Liver (tissue), 9 donors: Measurements from ENCODE around the gene GALNT17. TPM values are rescaled to one million over a fixed set of nuclear protein-coding genes. Genes with fewer than 3 reads are reported as not detected.

ENCODE experiments used
- DNase-seq: peaks from one replicate; pipeline ENCODE4 v3.0.0-alpha.2; 2017; ENCODE audit warnings: low spot score
- H3K27ac ChIP-seq, 2 donors: one replicate each; pipeline ENCODE4 v1.7.0; 2013; ENCODE audit warnings: inconsistent platforms in 2 of 2, low read length in 2 of 2, control low read depth in 1 of 2, low read depth in 1 of 2, mild to moderate bottlenecking in 1 of 2
- H3K27me3 ChIP-seq, 4 donors: one replicate each; pipeline versions ENCODE4 v1.6.1 to v1.7.0; 2013; ENCODE audit warnings: low read length in 3 of 4, inconsistent platforms in 1 of 4, mild to moderate bottlenecking in 1 of 4, moderate library complexity in 1 of 4; ENCODE audit not compliant: control insufficient read depth in 4 of 4, insufficient read depth in 4 of 4
- H3K36me3 ChIP-seq, 4 donors: one replicate each; pipeline versions ENCODE4 v1.6.1 to v1.7.0; 2013; ENCODE audit warnings: low read length in 3 of 4, mild to moderate bottlenecking in 3 of 4, low read depth in 1 of 4, moderate library complexity in 1 of 4; ENCODE audit not compliant: control insufficient read depth in 4 of 4, insufficient read depth in 3 of 4
- H3K4me1 ChIP-seq, 4 donors: one replicate each; pipeline versions ENCODE4 v1.6.1 to v1.7.0; 2013; ENCODE audit warnings: low read length in 3 of 4, mild to moderate bottlenecking in 3 of 4, moderate library complexity in 1 of 4; ENCODE audit not compliant: control insufficient read depth in 4 of 4, insufficient read depth in 4 of 4
- H3K4me3 ChIP-seq, 3 donors: one replicate each; pipeline versions ENCODE4 v1.6.1 to v1.7.0; 2013; ENCODE audit warnings: low read length in 3 of 3, control low read depth in 1 of 3, low read depth in 1 of 3, mild to moderate bottlenecking in 1 of 3
- H3K9ac ChIP-seq, 2 donors: one replicate each; pipeline ENCODE4 v1.7.0; 2013; ENCODE audit warnings: low read length in 2 of 2, mild to moderate bottlenecking in 2 of 2, moderate library complexity in 2 of 2, control low read depth in 1 of 2, low read depth in 1 of 2
- H3K9me3 ChIP-seq, 4 donors: one replicate each; pipeline versions ENCODE4 v1.6.1 to v1.7.0; 2013; ENCODE audit warnings: low read length in 3 of 4; ENCODE audit not compliant: control insufficient read depth in 4 of 4
- EGR1 ChIP-seq, 2 donors: IDR thresholded peaks; 2 replicates each; pipeline ENCODE4 v1.6.1; 2016 to 2018; ENCODE audit warnings: antibody characterized with exemption in 2 of 2, low read depth in 2 of 2
- GABPA ChIP-seq, 2 donors: IDR thresholded peaks in 1 of 2; conservative IDR thresholded peaks in 1 of 2; 2 replicates each; pipeline ENCODE4 v1.6.1; 2016; ENCODE audit warnings: antibody characterized with exemption in 2 of 2, mild to moderate bottlenecking in 1 of 2, moderate library complexity in 1 of 2
- HNF4A ChIP-seq, 2 donors: conservative IDR thresholded peaks; 2 replicates each; pipeline ENCODE4 v1.6.1; 2016; ENCODE audit warnings: antibody characterized with exemption in 2 of 2, mild to moderate bottlenecking in 2 of 2
- HNF4G ChIP-seq: IDR thresholded peaks from 2 replicates; pipeline ENCODE4 v1.6.1; 2016; ENCODE audit warnings: antibody characterized with exemption
- JUND ChIP-seq, 2 donors: IDR thresholded peaks; 2 replicates each; pipeline ENCODE4 v1.6.1; 2016; ENCODE audit warnings: antibody characterized with exemption in 2 of 2
- MAX ChIP-seq: IDR thresholded peaks from 2 replicates; pipeline ENCODE4 v1.6.1; 2016; ENCODE audit warnings: antibody characterized with exemption
- NR2F2 ChIP-seq: IDR thresholded peaks from 2 replicates; pipeline ENCODE4 v1.6.1; 2016; ENCODE audit warnings: antibody characterized with exemption
- RAD21 ChIP-seq, 2 donors: IDR thresholded peaks; 2 replicates each; pipeline ENCODE4 v1.6.1; 2016; ENCODE audit warnings: antibody characterized with exemption in 2 of 2, mild to moderate bottlenecking in 2 of 2
- REST ChIP-seq: IDR thresholded peaks from 2 replicates; pipeline ENCODE4 v1.6.1; 2016; ENCODE audit warnings: antibody characterized with exemption, mild to moderate bottlenecking
- RXRA ChIP-seq, 2 donors: IDR thresholded peaks; 2 replicates each; pipeline ENCODE4 v1.6.1; 2017 to 2018; ENCODE audit warnings: antibody characterized with exemption in 2 of 2, mild to moderate bottlenecking in 1 of 2
- SP1 ChIP-seq: IDR thresholded peaks from 2 replicates; pipeline ENCODE4 v1.6.1; 2018; ENCODE audit warnings: antibody characterized with exemption, mild to moderate bottlenecking
- TAF1 ChIP-seq: conservative IDR thresholded peaks from 2 replicates; pipeline ENCODE4 v1.6.1; 2016; ENCODE audit warnings: antibody characterized with exemption, mild to moderate bottlenecking
- YY1 ChIP-seq: IDR thresholded peaks from 2 replicates; pipeline ENCODE4 v1.6.1; 2016; ENCODE audit warnings: antibody characterized with exemption, mild to moderate bottlenecking
- ZBTB33 ChIP-seq: IDR thresholded peaks from 2 replicates; pipeline ENCODE4 v1.6.1; 2016; ENCODE audit warnings: antibody characterized with exemption
- WGBS: extraction: QIAGEN DNeasy Blood & Tissue Kit; methylation state at CpG from one replicate; pipeline ENCODE4 v1.1.7; 2013; 5-methylcytosine and 5-hydroxymethylcytosine counted together
- polyA plus RNA-seq, 2 donors: library from polyadenylated mRNA; stranded (reverse) in 1 of 2; unstranded in 1 of 2; fragments of 200-250 nt in 1 of 2; fragments of >200 nt in 1 of 2; fragmentation: Nextera tagmentation in 1 of 2; extraction: Ambion mirVana in 1 of 2; gene quantifications; one replicate each; pipeline versions ENCODE4 v1.2.1 to v1.2.3, GENCODE V29; 2013 to 2015
- total RNA-seq, 2 donors: library from RNA; depleted of rRNA; stranded (reverse); fragments of >200 nt; gene quantifications; one replicate each; pipeline ENCODE4 v1.2.3, GENCODE V29; 2014
- donor health status: healthy.
- donor health status: healthy.
- donor health status: healthy.
- donor health status: healthy.
- donor health status: healthy.

Gene GALNT17
- total and polyA plus RNA-seq, 4 donors = 0.10 to 0.42 (median 0.37) TPM; not detected in 1

GRCh38 chr7:71377062-71377461 lies 245.1 kb downstream of the GALNT17 start:
- H3K36me3 ChIP-seq = no peaks in the 10 kb centered on the region
- H3K4me1 ChIP-seq = no peaks in the 10 kb centered on the region
- 74% methylated on average over 3 of the region's 3 CpGs for WGBS
- no peak overlapping the region for H3K4me3 ChIP-seq
- H3K27me3 ChIP-seq = no peaks in the 10 kb centered on the region
- H3K27ac ChIP-seq = no peak overlapping the region
- no peak overlapping the region for H3K9ac ChIP-seq
- DNase-seq = no peak
- H3K9me3 ChIP-seq = peaks cover 5 to 44% (median 17%) of the 10 kb centered on the region in 4 donors
- TF ChIP-seq EGR1 (IDR thresholded peaks at IDR 0.05; ENCODE audit: low read depth in 2 of 2) (no peak), ZBTB33 (no peak), SP1 (no peak), RAD21 (IDR thresholded peaks at IDR 0.05) (no peak), HNF4A (conservative IDR thresholded peaks at IDR 0.05) (no peak), TAF1 (no peak), MAX (no peak), JUND (IDR thresholded peaks at IDR 0.05) (no peak), RXRA (IDR thresholded peaks at IDR 0.05) (no peak), GABPA (IDR thresholded peaks at IDR 0.05 in 1 of 2, conservative IDR thresholded peaks at IDR 0.05 in 1 of 2) (no peak)

- H3K36me3 ChIP-seq = no peaks in the 10 kb centered on the region
- no peak overlapping the region for H3K9ac ChIP-seq
- H3K4me1 ChIP-seq = no peaks in the 10 kb centered on the region
- no peaks in the 10 kb centered on the region for H3K27me3 ChIP-seq
- no peak for DNase-seq
- no peak overlapping the region for H3K4me3 ChIP-seq
- peaks cover 5 to 47% (median 17%) of the 10 kb centered on the region in 4 donors for H3K9me3 ChIP-seq
- no peak overlapping the region for H3K27ac ChIP-seq
- WGBS = 69% methylated on average over 3 of the region's 3 CpGs
- no peak for TF ChIP-seq MAX
- TF ChIP-seq ZBTB33 = no peak
- no peak for TF ChIP-seq GABPA (IDR thresholded peaks at IDR 0.05 in 1 of 2, conservative IDR thresholded peaks at IDR 0.05 in 1 of 2)
- TF ChIP-seq EGR1 (IDR thresholded peaks at IDR 0.05; ENCODE audit: low read depth in 2 of 2) = no peak
- TF ChIP-seq TAF1 = no peak
- TF ChIP-seq REST = no peak
- TF ChIP-seq SP1 = no peak
- TF ChIP-seq JUND (IDR thresholded peaks at IDR 0.05) = no peak
- TF ChIP-seq HNF4A (conservative IDR thresholded peaks at IDR 0.05) = no peak
- no peak for TF ChIP-seq NR2F2
- TF ChIP-seq HNF4G = no peak
- no peak for TF ChIP-seq YY1
Measured at GRCh38 chr7:71377469-71377868, 245.5 kb downstream of the GALNT17 start.
